HepG2 (cell line): Measurements from ENCODE around the gene LYRM4. TPM values are rescaled to one million over a fixed set of nuclear protein-coding genes. Genes with fewer than 3 reads are reported as not detected.
A peak's percentile ranks its signal among the peaks of the same experiment; 100 is the strongest.

ENCODE experiments used
- ATF5 ChIP-seq: sonication (generic); formaldehyde crosslinking; IDR thresholded peaks from 2 replicates; pipeline ENCODE4 v1.4.0; 2020; ENCODE audit warnings: mild to moderate bottlenecking, low read depth, missing genetic modification reagents
- FIP1L1 ChIP-seq: fragments of 200-400 bp; formaldehyde crosslinking; IDR thresholded peaks from 2 replicates; pipeline ENCODE4 v1.6.1; 2018; ENCODE audit warnings: low read depth, mild to moderate bottlenecking, low read length, moderate library complexity, borderline replicate concordance; ENCODE audit not compliant: insufficient read depth
- KIAA2018 ChIP-seq: sonication (generic); formaldehyde crosslinking; IDR thresholded peaks from 2 replicates; pipeline ENCODE4 v1.5.0; 2020; ENCODE audit warnings: mild to moderate bottlenecking, missing genetic modification reagents, borderline replicate concordance
- MLLT10 ChIP-seq: sonication (generic); formaldehyde crosslinking; IDR thresholded peaks from 2 replicates; pipeline ENCODE4 v1.4.0; 2020; ENCODE audit warnings: missing genetic modification reagents
- PLSCR1 ChIP-seq: sonication (generic); formaldehyde crosslinking; IDR thresholded peaks from 2 replicates; pipeline ENCODE4 v1.5.0; 2020; ENCODE audit warnings: missing genetic modification reagents, mild to moderate bottlenecking, borderline replicate concordance
- SALL1 ChIP-seq: sonication (generic); formaldehyde crosslinking; IDR thresholded peaks from 2 replicates; pipeline ENCODE4 v1.8.0; 2022; ENCODE audit warnings: mild to moderate bottlenecking, missing genetic modification reagents
- SMC3 ChIP-seq: IDR thresholded peaks from 2 replicates; pipeline ENCODE4 v1.6.1; 2011; ENCODE audit warnings: low read length, improper control_type of control experiment
- ZBTB21 ChIP-seq: sonication (generic); formaldehyde crosslinking; IDR thresholded peaks from 2 replicates; pipeline ENCODE4 v1.4.0; 2020; ENCODE audit warnings: missing genetic modification reagents
- ZGPAT ChIP-seq: IDR thresholded peaks from 2 replicates; pipeline ENCODE4 v1.6.1; 2016; ENCODE audit warnings: mild to moderate bottlenecking
- ZNF17 ChIP-seq: sonication (generic); formaldehyde crosslinking; IDR thresholded peaks from 2 replicates; pipeline ENCODE4 v1.5.0; 2020; ENCODE audit warnings: mild to moderate bottlenecking, missing genetic modification reagents
- ZNF335 ChIP-seq: sonication (generic); formaldehyde crosslinking; IDR thresholded peaks from 2 replicates; pipeline ENCODE4 v1.4.0; 2020; ENCODE audit warnings: missing genetic modification reagents
- ZNF460 ChIP-seq: sonication (generic); formaldehyde crosslinking; IDR thresholded peaks from 2 replicates; pipeline ENCODE4 v1.5.1; 2020; ENCODE audit warnings: missing genetic modification reagents, mild to moderate bottlenecking, borderline replicate concordance
- ZNF558 ChIP-seq: sonication (generic); formaldehyde crosslinking; IDR thresholded peaks from 2 replicates; pipeline ENCODE4 v1.9.0; 2022; ENCODE audit warnings: mild to moderate bottlenecking, missing genetic modification reagents, borderline replicate concordance
- ZNF644 ChIP-seq: IDR thresholded peaks from 2 replicates; pipeline ENCODE4 v1.6.1; 2016; ENCODE audit warnings: low read depth
- ZNF776 ChIP-seq: sonication (generic); formaldehyde crosslinking; IDR thresholded peaks from 2 replicates; pipeline ENCODE4 v1.4.0; 2020; ENCODE audit warnings: mild to moderate bottlenecking, missing genetic modification reagents
- ZNF788 ChIP-seq: sonication (generic); formaldehyde crosslinking; IDR thresholded peaks from 2 replicates; pipeline ENCODE4 v1.5.0; 2020; ENCODE audit warnings: mild to moderate bottlenecking, missing genetic modification reagents, borderline replicate concordance
- polyA plus RNA-seq, 8 experiments: library from polyadenylated mRNA; depleted of rRNA in 3 of 8; stranded (reverse) in 7 of 8; unstranded in 1 of 8; fragments of >200 nt; fragmentation: Illumina TruSeq in 4 of 8; extraction: Trizol in 4 of 8; gene quantifications; 2 replicates each; pipeline versions ENCODE4 v1.2.1 to v1.2.3, GENCODE V29; 2011 to 2016; ENCODE audit warnings: low read depth in 4 of 8, missing spikeins in 1 of 8, mixed read lengths in 1 of 8; ENCODE audit not compliant: insufficient read depth in 1 of 8
- total RNA-seq, 5 experiments: library from RNA; depleted of rRNA; stranded (reverse); fragments of >200 nt; fragmentation: Illumina TruSeq; extraction: Trizol; gene quantifications; 2 replicates each; pipeline ENCODE4 v1.2.3, GENCODE V29; 2016; ENCODE audit warnings: low read depth in 1 of 5

Gene LYRM4
- total and polyA plus RNA-seq, 2 of the 13 experiments (the other 11 are each of a cell fraction or from before 2014, with no cell fraction given) = 64.6 to 67.5 TPM

GRCh38 chr6:5261545-5262109 lies 877 bp upstream of the LYRM4 start (continued):
- TF ChIP-seq ZGPAT (CRISPR knock-in tag) = no peak
- TF ChIP-seq PLSCR1 (CRISPR knock-in tag) = no peak
- TF ChIP-seq ZNF776 (CRISPR knock-in tag) = 0 out of 2 replicates have a peak, but pooled peaks have one; percentile 34
- TF ChIP-seq SALL1 = no peak
- no peak for TF ChIP-seq MLLT10 (CRISPR knock-in tag)
- no peak; the same call in 1 of the 2 replicates for TF ChIP-seq ZNF335 (CRISPR knock-in tag)
- TF ChIP-seq ZNF558 (CRISPR knock-in tag) = peak; percentile 36; the same call in 1 of the 2 replicates
- TF ChIP-seq ZNF17 (CRISPR knock-in tag) = no peak
- TF ChIP-seq KIAA2018 (CRISPR knock-in tag) = no peak
- no peak for TF ChIP-seq ZNF788
- TF ChIP-seq ZNF644 = no peak
- TF ChIP-seq FIP1L1 = no peak
- TF ChIP-seq ZBTB21 (CRISPR knock-in tag) = no peak
- no peak for TF ChIP-seq ATF5 (CRISPR knock-in tag)
- TF ChIP-seq SMC3 = no peak
- no peak for TF ChIP-seq ZNF460
